AG04449 (cell line): ENCODE results near the gene SPINK13.

Experiments used
- CTCF ChIA-PET: fragments of 350-600 bp; formaldehyde crosslinking; extraction: SDS; loops from one replicate; lab custom pipeline; 2021; ENCODE audit warnings: antibody characterized with exemption; lab: Yijun Ruan, JAX
- POLR2A ChIA-PET: fragments of 400-600, 350-600 bp; formaldehyde crosslinking; extraction: SDS; loops from one replicate; lab custom pipeline; 2020; ENCODE audit warnings: antibody characterized with exemption, inconsistent platforms; lab: Yijun Ruan, JAX
- DNase-seq: peaks from one replicate; pipeline ENCODE4 v3.0.0-alpha.2; 2010; ENCODE audit warnings: low read depth, low spot score
- H3K4me3 ChIP-seq: 2 replicates; pipeline ENCODE4 v1.5.1; 2011; ENCODE audit warnings: low read depth, mild to moderate bottlenecking, control low read depth, low read length
- CTCF ChIP-seq: IDR thresholded peaks from one replicate; pipeline ENCODE4 v1.5.1; 2011; ENCODE audit warnings: mild to moderate bottlenecking, moderate library complexity, low read length, control low read depth, inconsistent platforms; ENCODE audit not compliant: insufficient read depth; ENCODE audit errors: missing control alignments

The SPINK13 gene

DNA sequence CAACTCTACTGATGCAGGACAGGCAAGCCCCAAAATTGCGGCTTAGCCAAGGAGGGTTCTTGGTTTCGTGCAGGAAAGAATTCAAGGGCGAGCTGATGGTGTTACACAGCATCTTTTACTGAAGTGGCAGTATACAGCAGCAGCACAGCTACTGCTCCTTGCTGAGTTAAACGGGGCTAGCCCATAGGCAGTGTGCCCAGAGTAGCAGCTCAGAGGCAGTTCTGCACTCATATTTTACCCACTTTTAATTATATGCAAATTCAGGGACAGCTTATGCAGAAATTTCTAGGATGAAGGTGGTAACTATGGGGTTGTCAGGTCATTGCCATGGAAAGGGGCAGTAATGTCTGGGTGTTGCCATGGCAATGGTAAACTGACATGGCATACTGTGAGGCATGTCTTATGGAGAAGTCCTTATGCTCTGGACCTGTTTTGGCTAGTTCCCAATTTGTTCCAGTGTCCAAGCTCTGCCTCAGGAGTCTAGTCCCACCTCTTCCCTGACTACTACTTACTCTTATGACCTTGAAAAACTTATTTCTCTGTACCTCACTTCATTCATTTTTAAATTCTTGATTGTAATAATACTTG, 64.8 kb downstream of the SPINK13 start:
- H3K4me3 ChIP-seq = no peak overlapping the region
- no peak for TF ChIP-seq CTCF
- CTCF ChIA-PET = no interaction called here
- POLR2A ChIA-PET = no interaction called here
- DNase-seq = no peak

DNA sequence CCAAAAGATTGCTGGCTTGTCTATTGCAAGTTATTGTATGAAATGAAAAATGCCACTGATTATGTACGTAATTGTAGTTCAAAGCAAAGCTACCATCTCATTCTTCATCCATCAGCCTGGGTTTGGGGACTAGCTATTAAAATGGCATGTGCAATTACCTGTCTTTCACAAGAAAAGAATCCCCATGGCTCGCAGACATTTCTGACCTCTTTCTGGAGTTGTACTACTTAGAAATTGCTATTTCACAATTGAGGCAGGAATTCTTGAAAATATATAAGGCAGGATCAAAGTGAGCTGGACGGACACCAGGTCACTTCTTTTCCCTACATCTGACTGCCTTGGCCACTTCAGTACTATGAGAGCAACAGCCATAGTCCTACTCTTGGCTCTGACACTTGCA, 66.7 kb downstream of the SPINK13 start, which contains the start of gene SPINK9:
SPINK9 (plus strand) TSS at position 301 of the 400 bp plus-strand sequence; CDS start at position 356, 55 bp downstream.
- DNase-seq = no peak
- TF ChIP-seq CTCF = no peak
- CTCF ChIA-PET = no interaction called here
- H3K4me3 ChIP-seq = no peak within 1 kb of the TSS
- POLR2A ChIA-PET = no interaction called here
